Panc1 (cell line): Measurements from ENCODE around the gene SPATA6L.

Experiments
- POLR2AphosphoS5 ChIP-seq: IDR thresholded peaks from 2 replicates; pipeline ENCODE4 v1.6.1; 2012; ENCODE audit warnings: mild to moderate bottlenecking, low read depth, low read length, moderate library complexity
- TCF7L2 ChIP-seq: IDR thresholded peaks from 2 replicates; pipeline ENCODE4 v1.6.1; 2011; ENCODE audit warnings: mild to moderate bottlenecking, low read depth, low read length, inconsistent platforms
- TF ChIP-seq, protein P1 (sequence below): fragments of 450-650 bp; IDR thresholded peaks from 2 replicates; pipeline ENCODE4 v1.5.1; 2017; ENCODE audit warnings: mild to moderate bottlenecking

DNA sequence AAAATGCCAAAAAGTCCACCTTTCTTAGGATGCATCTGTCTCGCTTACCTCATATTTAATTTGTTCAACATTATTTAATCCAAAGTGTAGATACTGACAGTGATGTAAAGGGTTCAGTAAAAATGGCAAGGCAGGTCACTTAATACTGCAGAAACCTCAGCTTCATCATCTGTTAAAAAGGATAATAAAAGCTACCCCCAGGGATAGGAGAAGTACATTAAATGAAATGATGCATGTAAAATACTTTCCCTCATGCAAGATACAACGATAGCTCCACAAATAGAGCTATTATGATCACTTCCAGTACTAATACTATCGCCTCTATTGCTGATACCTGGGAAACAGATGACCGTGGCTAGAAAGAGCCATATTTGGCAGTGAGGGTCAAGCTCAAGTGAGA, 93.1 kb downstream of the SPATA6L start:
- TF ChIP-seq, protein P1, sequence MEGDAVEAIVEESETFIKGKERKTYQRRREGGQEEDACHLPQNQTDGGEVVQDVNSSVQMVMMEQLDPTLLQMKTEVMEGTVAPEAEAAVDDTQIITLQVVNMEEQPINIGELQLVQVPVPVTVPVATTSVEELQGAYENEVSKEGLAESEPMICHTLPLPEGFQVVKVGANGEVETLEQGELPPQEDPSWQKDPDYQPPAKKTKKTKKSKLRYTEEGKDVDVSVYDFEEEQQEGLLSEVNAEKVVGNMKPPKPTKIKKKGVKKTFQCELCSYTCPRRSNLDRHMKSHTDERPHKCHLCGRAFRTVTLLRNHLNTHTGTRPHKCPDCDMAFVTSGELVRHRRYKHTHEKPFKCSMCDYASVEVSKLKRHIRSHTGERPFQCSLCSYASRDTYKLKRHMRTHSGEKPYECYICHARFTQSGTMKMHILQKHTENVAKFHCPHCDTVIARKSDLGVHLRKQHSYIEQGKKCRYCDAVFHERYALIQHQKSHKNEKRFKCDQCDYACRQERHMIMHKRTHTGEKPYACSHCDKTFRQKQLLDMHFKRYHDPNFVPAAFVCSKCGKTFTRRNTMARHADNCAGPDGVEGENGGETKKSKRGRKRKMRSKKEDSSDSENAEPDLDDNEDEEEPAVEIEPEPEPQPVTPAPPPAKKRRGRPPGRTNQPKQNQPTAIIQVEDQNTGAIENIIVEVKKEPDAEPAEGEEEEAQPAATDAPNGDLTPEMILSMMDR = no peak
- TF ChIP-seq TCF7L2 (no peak), POLR2AphosphoS5 (no peak)
